ENCODE measurements around the gene NUDT21. TPM values are rescaled to one million over a fixed set of nuclear protein-coding genes. Genes with fewer than 3 reads are reported as not detected.
"Not testable (repeated sequence)": the region's sequence is repeated elsewhere in the genome, so short reads cannot be mapped to it uniquely, and the experiment has no call there.

Gene NUDT21
- total RNA-seq, 1 donor from 2014 or later: 67.9 TPM

DNA sequence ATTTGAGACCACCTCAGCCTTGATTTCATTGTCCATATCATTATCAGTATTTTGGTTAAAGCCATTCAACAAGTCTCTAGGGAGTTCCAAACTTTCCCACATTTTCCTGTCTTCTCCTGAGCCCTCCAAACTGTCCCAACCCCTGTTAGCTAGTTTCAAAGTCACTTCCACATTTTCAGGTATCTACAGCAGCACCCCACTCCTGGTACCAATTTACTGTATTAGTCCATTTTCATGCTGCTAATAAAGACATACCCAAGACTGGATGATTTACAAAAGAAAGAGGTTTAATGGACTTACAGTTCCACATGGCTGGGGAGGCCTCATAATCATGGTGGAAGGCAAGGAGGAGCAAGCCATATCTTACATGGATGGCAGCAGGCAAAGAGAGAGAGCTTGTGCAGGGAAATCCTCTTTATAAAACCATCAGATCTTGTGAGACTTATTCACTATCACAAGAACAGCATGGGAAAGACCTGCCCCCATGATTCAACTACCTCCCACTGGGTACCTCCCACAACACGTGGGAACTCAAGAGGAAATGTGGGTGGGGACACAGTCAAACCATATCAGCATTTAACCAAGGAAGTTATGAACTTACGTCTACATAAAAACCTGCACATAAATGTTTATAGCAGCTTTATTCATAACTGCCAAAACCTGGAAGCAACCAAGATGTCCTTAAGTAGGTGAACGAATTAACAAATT, 70.2 kb downstream of the NUDT21 start:
- DNase-seq (ENCODE audit: extremely low read depth, low read depth, low spot score): not testable (repeated sequence)

Other genes with a start within 250 kb of the NUDT21 start
- gene AMFR, start 25.8 kb downstream of the NUDT21 start, total RNA-seq: 113 and 116 TPM in 2 replicates
- 30.8 and 60.5 TPM in 2 replicates for gene OGFOD1, start 222 bp upstream of the NUDT21 start, total RNA-seq
- 37.2 and 37.5 TPM in 2 replicates for gene BBS2, start 68.7 kb upstream of the NUDT21 start, total RNA-seq
- gene MT4, start 113.7 kb upstream of the NUDT21 start, total RNA-seq: not detected in 2 replicates
- not detected in 2 replicates for gene MT3, start 138.2 kb upstream of the NUDT21 start, total RNA-seq
- 281 and 297 TPM in 2 replicates for gene MT2A, start 157.3 kb upstream of the NUDT21 start, total RNA-seq
- gene MT1E, start 174.4 kb upstream of the NUDT21 start, total RNA-seq: 15.1 and 105 TPM in 2 replicates
- not detected in 2 replicates for gene MT1M, start 181.3 kb upstream of the NUDT21 start, total RNA-seq
- gene MT1A, start 187.3 kb upstream of the NUDT21 start, total RNA-seq: 16.4 TPM in 1 of 2 replicates, not detected in the other
- gene MT1B, start 200.6 kb upstream of the NUDT21 start, total RNA-seq: not detected in 2 replicates
- gene MT1F, start 206.6 kb upstream of the NUDT21 start, total RNA-seq: 1.7 TPM in 1 of 2 replicates, not detected in the other
- not detected in 2 replicates for gene MT1G, start 216.7 kb upstream of the NUDT21 start, total RNA-seq
- not detected in 2 replicates for gene MT1H, start 218.5 kb upstream of the NUDT21 start, total RNA-seq
- gene MT1X, start 231.1 kb upstream of the NUDT21 start, total RNA-seq: 2.2 and 6.9 TPM in 2 replicates